NCI-H128 (cell line): ENCODE results near the gene CERS4.
"Not testable (repeated sequence)": the region's sequence is repeated elsewhere in the genome, so short reads cannot be mapped to it uniquely, and the experiment has no call there.

Source experiments
- DNase-seq: peaks from one replicate; lab custom pipeline; 2025; ENCODE audit not compliant: unreplicated experiment; lab: John Stamatoyannopoulos, UW

The CERS4 gene

GRCh38 chr19:8209462-8210378, 550 bp downstream of the CERS4 start:
- DNase-seq: no peak

DNA sequence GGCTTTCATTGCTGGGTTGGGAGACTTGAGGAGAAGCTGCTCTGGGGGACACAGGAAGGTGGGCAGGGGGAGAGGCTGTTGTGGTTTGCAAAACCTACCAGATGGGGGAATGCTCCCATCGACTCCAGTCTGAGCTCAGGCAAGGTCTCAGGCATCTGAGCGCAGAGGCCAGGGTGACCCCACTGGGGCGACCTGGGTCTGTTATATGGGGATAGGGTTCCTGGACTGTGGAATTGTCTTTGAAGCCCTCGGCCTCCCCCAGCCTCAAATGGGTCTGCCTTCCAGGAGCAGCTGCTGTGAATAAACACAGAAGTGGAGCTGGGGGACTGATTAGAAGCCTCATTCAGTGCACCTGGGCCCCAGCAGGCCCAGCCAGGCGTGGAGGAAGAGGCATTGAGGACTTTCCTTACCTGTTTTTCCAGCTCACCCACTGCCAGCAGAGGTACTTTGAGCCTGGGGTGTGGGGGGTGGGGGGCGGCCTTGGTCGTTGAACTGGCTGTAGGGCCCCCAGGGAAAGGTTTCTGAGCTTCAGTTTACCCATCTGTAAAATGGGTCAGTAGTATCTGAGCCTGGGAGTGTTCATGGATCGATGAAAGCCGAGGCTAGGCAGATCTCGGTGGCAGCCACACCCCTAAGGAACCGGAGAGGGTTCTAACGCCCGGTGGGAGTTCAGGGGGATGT, 1.4 kb downstream of the CERS4 start:
- no peak for DNase-seq

- DNase-seq: no peak
Measured at GRCh38 chr19:8212212-8212611, 3.0 kb downstream of the CERS4 start.

- no peak for DNase-seq
Measured at GRCh38 chr19:8212916-8213315, 3.7 kb downstream of the CERS4 start.

DNA sequence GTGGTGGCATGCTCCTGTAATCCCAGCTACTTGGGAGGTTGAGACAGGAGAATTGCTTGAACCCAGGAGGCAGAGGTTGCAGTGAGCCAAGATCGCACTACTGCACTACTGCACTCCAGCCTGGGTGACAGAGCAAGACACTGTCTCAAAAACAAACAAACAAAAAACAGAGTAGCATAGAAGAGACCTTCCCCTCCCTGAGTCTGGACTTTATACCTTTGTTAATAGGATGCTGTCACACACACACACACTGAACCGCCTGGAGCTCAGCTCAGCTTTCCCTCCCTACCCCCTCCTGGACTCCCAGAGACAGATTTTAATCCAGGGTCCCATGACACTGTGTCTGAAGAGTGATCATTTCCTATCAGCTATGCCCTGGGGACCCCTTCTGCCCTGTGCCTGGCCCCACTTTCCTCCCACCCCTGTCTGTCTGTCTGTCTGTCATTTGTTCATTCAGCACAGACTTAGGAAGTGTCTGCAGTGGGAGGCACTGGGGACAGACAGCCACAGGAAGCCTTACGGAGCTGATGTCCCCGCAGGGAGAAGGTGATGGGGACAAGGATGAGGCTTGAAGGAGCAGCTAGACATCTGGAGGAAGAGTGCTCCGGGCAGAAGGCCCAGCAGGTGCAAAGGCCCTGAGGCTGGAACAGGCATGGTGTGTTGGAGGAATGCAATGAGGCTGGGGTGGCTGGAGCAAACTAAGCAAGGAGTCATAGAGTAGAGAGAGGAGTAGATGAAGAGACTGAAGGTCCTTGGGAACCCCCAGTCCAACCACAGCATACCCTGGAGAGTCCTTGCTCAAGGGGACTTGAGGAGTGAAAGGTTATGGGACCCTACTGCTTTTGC, 4.9 kb downstream of the CERS4 start:
- DNase-seq: no peak

DNA sequence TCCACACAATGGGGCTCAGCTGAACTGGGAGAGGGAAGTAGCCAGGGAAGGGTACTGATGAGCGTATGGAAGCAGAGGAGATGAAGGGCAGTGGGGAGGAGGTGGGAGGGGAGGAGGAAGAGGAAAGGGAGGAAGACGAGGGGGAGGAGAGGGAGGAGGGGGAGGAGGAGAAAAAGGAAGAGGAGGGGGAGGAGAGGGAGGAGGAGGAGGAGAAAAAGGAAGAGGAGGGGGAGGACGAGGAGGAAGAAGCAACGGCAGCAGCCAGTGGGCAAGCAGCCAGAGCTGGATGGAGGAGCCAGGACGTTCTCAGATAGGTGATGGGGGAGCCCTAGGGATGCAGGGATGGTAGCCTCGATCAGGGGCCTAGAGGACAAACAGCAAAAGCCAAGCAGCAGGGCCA, 5.6 kb downstream of the CERS4 start:
- DNase-seq: no peak

DNA sequence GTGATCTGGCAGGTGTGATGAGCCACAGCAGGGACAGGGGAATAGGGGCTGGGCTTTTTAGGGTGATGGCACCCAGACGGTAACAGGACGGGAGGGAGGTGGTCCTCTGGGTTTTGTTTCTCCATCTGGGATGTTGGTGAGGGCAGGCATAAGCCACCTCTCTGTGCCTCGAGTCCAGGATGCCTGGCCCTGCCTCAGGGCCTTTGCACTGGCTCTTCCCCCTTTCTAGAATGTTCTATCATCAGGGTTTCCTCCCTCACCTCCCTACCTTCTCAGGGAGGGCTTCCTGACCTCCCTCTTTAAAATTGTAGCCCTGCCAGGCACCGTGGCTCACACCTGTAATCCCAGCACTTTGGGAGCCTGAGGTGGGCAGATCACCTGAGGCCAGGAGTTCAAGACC, 6.6 kb downstream of the CERS4 start:
- DNase-seq: no peak

GRCh38 chr19:8216357-8216756, 7.2 kb downstream of the CERS4 start:
- DNase-seq: no peak

- not testable (repeated sequence) for DNase-seq
Measured at GRCh38 chr19:8218127-8218526, 9.0 kb downstream of the CERS4 start.

DNA sequence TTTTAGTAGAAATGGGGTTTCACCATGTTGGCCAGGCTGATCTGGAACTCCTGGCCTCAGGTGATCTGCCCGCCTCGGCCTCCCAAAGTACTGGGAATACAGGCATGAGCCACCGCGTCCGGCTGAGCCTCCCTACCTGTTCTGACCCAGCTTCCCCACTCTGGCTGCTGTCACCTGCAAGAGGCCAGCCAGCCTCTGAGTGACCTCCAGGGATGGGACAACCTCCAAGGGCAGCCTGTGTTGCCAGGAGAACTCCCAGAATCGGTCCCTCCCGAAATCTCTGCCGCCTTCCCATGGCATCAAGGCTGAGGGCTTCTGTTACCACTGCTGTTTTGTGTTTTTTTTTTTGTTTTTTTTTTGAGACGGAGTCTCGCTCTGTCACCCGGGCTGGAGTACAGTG, 11.3 kb downstream of the CERS4 start:
- no peak for DNase-seq

DNA sequence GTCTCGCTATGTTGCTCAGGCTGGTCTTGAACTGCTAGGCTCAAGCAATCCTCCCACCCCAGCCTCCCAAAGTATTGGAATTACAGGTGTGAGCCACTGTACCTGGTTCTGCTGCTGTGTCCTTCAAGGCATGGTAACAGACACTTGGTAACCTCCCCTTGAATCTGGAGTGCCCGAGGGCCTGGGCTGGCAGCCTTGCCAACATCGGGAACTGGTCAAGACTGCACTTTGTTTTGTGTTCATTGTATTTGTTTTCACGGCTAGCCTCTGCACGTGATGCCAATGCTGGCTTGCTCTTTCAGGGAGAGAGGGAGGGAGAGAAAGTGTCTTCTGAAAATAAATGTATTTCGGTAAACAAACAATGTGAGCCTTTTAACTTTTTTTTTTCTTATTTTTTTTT, 12.0 kb downstream of the CERS4 start:
- DNase-seq: no peak

DNA sequence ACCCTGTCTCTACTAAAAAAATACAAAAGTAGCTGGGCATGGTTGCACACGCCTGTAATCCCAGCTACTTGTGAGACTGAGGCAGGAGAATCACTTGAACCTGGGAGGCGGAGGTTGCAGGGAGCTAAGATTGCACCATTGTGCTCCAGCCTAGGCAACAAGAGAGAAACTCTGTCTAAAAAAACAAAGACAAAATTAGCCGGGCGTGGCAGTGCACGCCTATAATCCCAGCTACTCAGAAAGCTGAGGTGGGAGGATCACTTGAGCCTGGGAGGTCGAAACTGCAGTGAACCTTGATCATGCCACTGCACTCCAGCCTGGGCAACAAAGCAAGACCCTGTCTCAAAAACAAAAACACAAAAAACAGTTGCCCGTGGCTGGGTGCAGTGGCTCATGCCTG, 14.3 kb downstream of the CERS4 start:
- DNase-seq: not testable (repeated sequence)

GRCh38 chr19:8224394-8225145, 15.4 kb downstream of the CERS4 start:
- DNase-seq: no peak

GRCh38 chr19:8231073-8231604, 22.0 kb downstream of the CERS4 start:
- DNase-seq: no peak

DNA sequence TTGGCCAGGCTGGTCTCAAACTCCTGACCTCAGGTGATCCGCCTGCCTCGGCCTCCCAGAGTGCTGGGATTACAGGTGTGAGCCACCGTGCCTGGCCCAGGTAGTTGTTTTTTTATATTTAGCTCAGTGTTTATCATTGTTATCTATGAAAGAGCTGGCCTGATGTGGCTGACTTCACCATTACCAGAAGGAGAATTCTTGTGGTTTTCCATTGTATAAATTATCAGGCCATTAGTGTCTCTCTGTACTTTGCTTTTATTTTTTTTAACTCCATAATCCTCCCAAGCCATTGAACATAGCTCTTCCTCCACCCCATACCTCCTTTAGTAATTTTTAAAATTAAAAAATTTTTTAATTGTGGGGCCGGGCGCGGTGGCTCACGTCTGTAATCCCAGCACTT, 24.2 kb downstream of the CERS4 start:
- DNase-seq: no peak

DNA sequence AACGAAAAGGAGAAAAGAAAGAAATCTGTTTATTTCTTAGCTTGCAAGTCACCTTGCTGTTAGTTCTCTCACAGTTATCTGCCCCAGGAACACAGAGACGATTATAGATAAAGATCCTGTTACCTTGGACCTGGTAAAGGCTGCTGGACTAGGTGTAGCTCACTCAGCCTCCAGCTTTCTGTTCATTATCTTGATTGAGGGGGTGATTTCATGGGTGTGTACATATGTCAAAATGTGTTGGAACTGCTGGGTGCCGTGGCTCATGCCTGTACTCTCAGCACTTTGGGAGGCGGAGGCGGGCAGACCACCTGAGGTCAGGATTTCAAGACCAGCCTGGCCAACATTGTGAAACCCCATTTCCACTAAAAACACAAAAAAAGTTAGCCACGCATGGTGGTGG, 27.9 kb downstream of the CERS4 start:
- no peak for DNase-seq

DNA sequence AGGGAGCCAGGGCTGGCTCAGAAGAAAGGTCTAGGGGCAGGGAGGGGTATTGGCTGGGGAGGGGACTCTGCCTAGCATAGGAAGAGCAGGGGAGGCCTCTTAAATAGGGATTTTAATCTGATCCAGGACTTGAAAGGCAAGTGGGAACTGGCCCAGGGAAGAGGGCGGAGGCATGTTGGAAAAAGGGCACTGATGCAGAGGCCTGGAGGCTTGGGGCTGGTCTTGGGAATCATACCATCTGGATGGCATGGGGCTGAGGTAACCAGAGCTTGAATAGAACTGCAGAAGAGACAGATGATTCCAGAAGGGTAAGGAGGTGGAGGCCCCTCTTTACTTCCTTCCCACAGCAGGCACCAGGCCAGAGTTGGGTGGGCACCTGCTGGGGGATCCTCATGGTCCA, 29.1 kb downstream of the CERS4 start:
- no peak for DNase-seq

DNA sequence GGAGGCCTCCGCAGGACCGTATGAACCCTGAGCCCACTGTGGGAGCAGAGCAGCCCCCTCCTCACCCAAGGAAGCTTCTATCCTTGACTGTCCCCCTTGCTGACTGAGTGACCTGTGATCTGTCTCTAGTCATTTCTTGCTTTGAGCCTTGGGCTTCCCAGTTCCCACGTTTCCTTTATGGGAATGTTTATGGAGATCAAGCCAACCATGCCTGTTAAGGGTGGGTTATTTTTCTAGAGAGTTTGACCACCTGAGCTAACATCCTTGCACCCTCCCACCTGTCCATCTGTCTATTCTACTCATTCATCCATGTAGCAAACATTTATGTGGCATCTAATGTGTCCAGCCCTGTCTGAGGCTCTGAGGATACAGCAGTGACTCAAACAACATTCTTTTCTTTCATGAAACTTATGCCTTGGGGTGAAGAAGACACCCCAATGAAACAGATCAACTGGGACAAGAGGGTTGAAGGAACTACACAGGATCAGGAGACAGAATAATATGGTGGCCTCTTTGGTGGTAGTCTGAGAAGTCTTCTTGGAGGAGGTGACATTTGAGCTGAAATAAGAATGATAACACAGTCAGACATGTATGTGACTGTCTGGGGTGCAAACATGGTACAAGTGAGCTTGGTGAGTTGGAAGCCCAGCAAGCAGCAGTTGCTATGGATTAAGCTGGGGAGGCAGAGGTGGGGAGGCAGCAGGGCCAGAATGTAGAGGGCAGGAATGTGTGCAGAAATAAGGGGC, 30.5 kb downstream of the CERS4 start:
- no peak for DNase-seq

GRCh38 chr19:8240274-8241229, 31.4 kb downstream of the CERS4 start:
- no peak for DNase-seq
